SK-N-SH (cell line): ENCODE measurements around the gene NAPB. TPM values are rescaled to one million over a fixed set of nuclear protein-coding genes. Genes with fewer than 3 reads are reported as not detected.

Experiments
- CTCF ChIA-PET: fragments of 300-600, 350-600 bp; formaldehyde crosslinking; extraction: SDS; loops from one replicate; lab custom pipeline; 2021; lab: Yijun Ruan, JAX
- POLR2A ChIA-PET: fragments of 350-600 bp; sonication (Branson Sonifier 250); formaldehyde crosslinking; extraction: SDS; loops from one replicate; lab custom pipeline; 2020; ENCODE audit warnings: antibody characterized with exemption, inconsistent platforms; lab: Yijun Ruan, JAX
- DNase-seq: peaks from one replicate; pipeline ENCODE4 v3.0.0; 2012
- H2AFZ ChIP-seq: fragments of 200-600 bp; sonication (generic); 2 replicates; pipeline ENCODE4 v1.8.1; 2016; ENCODE audit warnings: antibody characterized with exemption, mild to moderate bottlenecking, low read depth
- H3F3A ChIP-seq: fragments of 200-600 bp; sonication (generic); replicated peaks from 2 replicates; pipeline ENCODE3; 2016; ENCODE audit warnings: antibody characterized with exemption, mild to moderate bottlenecking; ENCODE audit not compliant: insufficient read depth
- H3K27ac ChIP-seq, 2 experiments: fragments of 200-500 bp in 1 of 2; fragments of 200-600 bp in 1 of 2; sonication (Bioruptor generic) in 1 of 2; sonication (generic), shearing (Covaris generic) in 1 of 2; 2 replicates each; pipeline versions ENCODE4 v1.5.1 to v1.6.1; 2014 to 2016; ENCODE audit warnings: low read depth in 2 of 2, inconsistent platforms in 1 of 2, low read length in 1 of 2, mild to moderate bottlenecking in 1 of 2, mixed read lengths in 1 of 2
- H3K27me3 ChIP-seq: fragments of 200-600 bp; sonication (generic), shearing (Covaris generic); 2 replicates; pipeline ENCODE4 v1.6.1; 2016; ENCODE audit warnings: mixed run types; ENCODE audit not compliant: insufficient read depth
- H3K36me3 ChIP-seq, 2 experiments: fragments of 200-500 bp in 1 of 2; fragments of 200-600 bp in 1 of 2; sonication (Bioruptor generic) in 1 of 2; sonication (generic) in 1 of 2; replicated peaks in 1 of 2; 2 replicates each; pipeline versions ENCODE3 to v1.5.1; 2014 to 2016; ENCODE audit warnings: low read length in 1 of 2, mild to moderate bottlenecking in 1 of 2; ENCODE audit not compliant: insufficient read depth in 2 of 2, control insufficient read depth in 1 of 2
- H3K4me1 ChIP-seq, 2 experiments: fragments of 200-500 bp in 1 of 2; fragments of 200-600 bp in 1 of 2; sonication (Bioruptor generic) in 1 of 2; sonication (generic), shearing (Covaris generic) in 1 of 2; 2 replicates each; pipeline versions ENCODE4 v1.5.1 to v1.6.1; 2014 to 2016; ENCODE audit warnings: low read depth in 1 of 2, low read length in 1 of 2, mixed run types in 1 of 2; ENCODE audit not compliant: insufficient read depth in 2 of 2, control insufficient read depth in 1 of 2
- H3K4me2 ChIP-seq: fragments of 200-600 bp; sonication (generic), shearing (Covaris generic); 2 replicates; pipeline ENCODE4 v1.6.1; 2017; ENCODE audit warnings: mixed run types
- H3K4me3 ChIP-seq, 2 experiments: fragments of 200-500 bp in 1 of 2; fragments of 200-600 bp in 1 of 2; sonication (Bioruptor generic) in 1 of 2; sonication (generic), shearing (Covaris generic) in 1 of 2; 2 replicates each; pipeline versions ENCODE4 v1.5.1 to v1.8.1; 2014 to 2016; ENCODE audit warnings: low read depth in 2 of 2, inconsistent platforms in 1 of 2, low read length in 1 of 2, mild to moderate bottlenecking in 1 of 2, mixed read lengths in 1 of 2, moderate library complexity in 1 of 2
- H3K79me2 ChIP-seq: fragments of 200-600 bp; sonication (generic); 2 replicates; pipeline ENCODE4 v1.8.1; 2017; ENCODE audit warnings: mild to moderate bottlenecking; ENCODE audit not compliant: insufficient read depth
- H3K9ac ChIP-seq: fragments of 200-600 bp; sonication (generic); 2 replicates; pipeline ENCODE4 v1.6.1; 2017; ENCODE audit warnings: mixed run types
- H3K9me2 ChIP-seq: fragments of 200-600 bp; sonication (generic); 2 replicates; pipeline ENCODE4 v1.6.1; 2017; ENCODE audit warnings: mixed run types
- H3K9me3 ChIP-seq: fragments of 200-600 bp; sonication (generic); 2 replicates; pipeline ENCODE4 v1.6.1; 2017; ENCODE audit warnings: mixed run types, mild to moderate bottlenecking, moderate library complexity
- H4K20me1 ChIP-seq: fragments of 200-600 bp; sonication (generic); 2 replicates; pipeline ENCODE4 v1.6.1; 2017; ENCODE audit warnings: mild to moderate bottlenecking, mixed run types; ENCODE audit not compliant: insufficient read depth
- EP300 ChIP-seq, 2 experiments: IDR thresholded peaks; 2 replicates each; pipeline versions ENCODE4 v1.4.0 to v1.6.1; 2012; ENCODE audit warnings: borderline replicate concordance in 1 of 2, low read depth in 1 of 2, low read length in 1 of 2
- EZH2phosphoT487 ChIP-seq: fragments of 200-600 bp; sonication (generic); IDR thresholded peaks from 2 replicates; pipeline ENCODE4 v1.6.1; 2017; ENCODE audit warnings: low read depth, mixed run types, mild to moderate bottlenecking, antibody characterized with exemption, moderate library complexity, borderline replicate concordance
- FOSL2 ChIP-seq: IDR thresholded peaks from 2 replicates; pipeline ENCODE4 v1.4.0; 2012; ENCODE audit warnings: low read depth, mild to moderate bottlenecking, moderate library complexity, borderline replicate concordance
- FOXJ3 ChIP-seq: sonication (generic); formaldehyde crosslinking; IDR thresholded peaks from 2 replicates; pipeline ENCODE4 v1.5.1; 2020; ENCODE audit warnings: mild to moderate bottlenecking, missing genetic modification reagents
- FOXM1 ChIP-seq: IDR thresholded peaks from 2 replicates; pipeline ENCODE4 v1.4.0; 2012; ENCODE audit warnings: low read depth, mild to moderate bottlenecking
- JUND ChIP-seq: IDR thresholded peaks from 2 replicates; pipeline ENCODE4 v1.4.0; 2012
- MXI1 ChIP-seq: IDR thresholded peaks from 2 replicates; pipeline ENCODE4 v1.6.1; 2012; ENCODE audit warnings: mild to moderate bottlenecking, low read depth, low read length, improper control_type of control experiment
- NFIC ChIP-seq: IDR thresholded peaks from 2 replicates; pipeline ENCODE4 v1.4.0; 2012; ENCODE audit warnings: borderline replicate concordance
- NRF1 ChIP-seq: IDR thresholded peaks from 2 replicates; pipeline ENCODE4 v1.6.1; 2012; ENCODE audit warnings: low read depth, mild to moderate bottlenecking, low read length
- RAD21 ChIP-seq: IDR thresholded peaks from 2 replicates; pipeline ENCODE4 v1.6.1; 2012; ENCODE audit warnings: mild to moderate bottlenecking, low read length
- REST ChIP-seq: IDR thresholded peaks from 2 replicates; pipeline ENCODE4 v1.6.1; 2012; ENCODE audit warnings: mild to moderate bottlenecking, low read depth, low read length, moderate library complexity
- RFX5 ChIP-seq: IDR thresholded peaks from 2 replicates; pipeline ENCODE4 v1.6.1; 2012; ENCODE audit warnings: mild to moderate bottlenecking, improper control_type of control experiment, low read length
- TCF12 ChIP-seq: IDR thresholded peaks from 2 replicates; pipeline ENCODE4 v1.4.0; 2012
- USF1 ChIP-seq: IDR thresholded peaks from 2 replicates; pipeline ENCODE4 v1.4.0; 2012; ENCODE audit warnings: low read depth, borderline replicate concordance
- WGBS: methylation state at CpG from one replicate; pipeline ENCODE4 v1.1.6; 2017; ENCODE audit warnings: low lambda C conversion rate; 5-methylcytosine and 5-hydroxymethylcytosine counted together
- polyA plus RNA-seq, 3 experiments: library from polyadenylated mRNA; depleted of rRNA; stranded (reverse); fragments of >200 nt; gene quantifications; 2 replicates each; pipeline ENCODE4 v1.2.3, GENCODE V29; 2012
- TF ChIP-seq, protein P1 (sequence below): IDR thresholded peaks from 2 replicates; pipeline ENCODE4; 2012
- TF ChIP-seq, protein P2 (sequence below): IDR thresholded peaks from 2 replicates; pipeline ENCODE4 v1.4.0; 2012; ENCODE audit warnings: low read depth

NAPB gene
- polyA plus RNA-seq, 1 of the 3 experiments (the other 2 are of a cell fraction): 3.0 TPM

DNA sequence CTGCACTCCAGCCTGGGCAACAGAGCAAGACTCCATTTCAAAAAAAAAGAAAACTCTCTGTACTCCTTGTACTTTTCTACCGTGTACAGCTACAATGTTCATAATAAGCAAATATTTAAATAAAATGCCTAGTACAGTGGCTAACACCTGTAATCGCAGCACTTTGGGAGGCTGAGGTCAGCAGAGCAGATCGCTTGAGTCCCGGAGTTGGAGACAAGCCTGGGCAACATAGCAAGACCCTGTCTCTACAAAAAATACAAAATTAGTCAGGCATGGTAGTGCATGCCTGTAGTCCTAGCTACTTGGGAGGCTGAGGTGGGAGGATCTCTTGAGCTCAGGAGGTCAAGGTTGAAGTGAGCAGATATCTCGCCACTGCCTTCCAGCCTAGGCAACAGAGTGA is 5.7 kb downstream of the NAPB start:
- no peak for TF ChIP-seq TCF12
- TF ChIP-seq FOXJ3 (CRISPR knock-in tag): no peak
- no peak for TF ChIP-seq NFIC
- no peak for TF ChIP-seq RFX5
- no peak for TF ChIP-seq FOXM1
- TF ChIP-seq, protein P1, sequence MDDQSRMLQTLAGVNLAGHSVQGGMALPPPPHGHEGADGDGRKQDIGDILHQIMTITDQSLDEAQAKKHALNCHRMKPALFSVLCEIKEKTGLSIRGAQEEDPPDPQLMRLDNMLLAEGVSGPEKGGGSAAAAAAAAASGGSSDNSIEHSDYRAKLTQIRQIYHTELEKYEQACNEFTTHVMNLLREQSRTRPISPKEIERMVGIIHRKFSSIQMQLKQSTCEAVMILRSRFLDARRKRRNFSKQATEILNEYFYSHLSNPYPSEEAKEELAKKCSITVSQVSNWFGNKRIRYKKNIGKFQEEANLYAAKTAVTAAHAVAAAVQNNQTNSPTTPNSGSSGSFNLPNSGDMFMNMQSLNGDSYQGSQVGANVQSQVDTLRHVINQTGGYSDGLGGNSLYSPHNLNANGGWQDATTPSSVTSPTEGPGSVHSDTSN: no peak
- no peak for TF ChIP-seq MXI1
- no peak for TF ChIP-seq EP300 (IDR thresholded peaks at IDR 0.05; ENCODE audit: borderline replicate concordance in 1 of 2, low read depth in 1 of 2, low read length in 1 of 2)
- TF ChIP-seq, protein P2, sequence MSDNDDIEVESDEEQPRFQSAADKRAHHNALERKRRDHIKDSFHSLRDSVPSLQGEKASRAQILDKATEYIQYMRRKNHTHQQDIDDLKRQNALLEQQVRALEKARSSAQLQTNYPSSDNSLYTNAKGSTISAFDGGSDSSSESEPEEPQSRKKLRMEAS: no peak
- no peak for TF ChIP-seq EZH2phosphoT487
- TF ChIP-seq NRF1: no peak
- TF ChIP-seq REST: no peak
- TF ChIP-seq, all 33 proteins: peak for 0
- Histone ChIP-seq H3K4me3 (no peak overlapping the region), H3K4me2 (no peak overlapping the region), H3K4me1 (peaks cover 0 to 5% of the 10 kb centered on the region in 2 experiments; a peak in 2 of 4 replicates), H4K20me1 (peaks cover 15% of the 10 kb centered on the region), H3K9ac (no peak overlapping the region), H3K9me2 (no peaks in the 10 kb centered on the region), H3K79me2 (peaks cover 98% of the 10 kb centered on the region), H3K9me3 (no peaks in the 10 kb centered on the region), H3F3A (peaks cover 7% of the 10 kb centered on the region), H3K36me3 (peaks cover 0 to 4% of the 10 kb centered on the region in 2 experiments), H3K27me3 (no peaks in the 10 kb centered on the region), H3K27ac (no peak overlapping the region), H2AFZ (no peak overlapping the region)
- 89% methylated on average over 5 of the region's 5 CpGs for WGBS
- ChIA-PET POLR2A (no interaction called here), CTCF (interaction anchor here (0.6 to 1.2 kb wide), 2 partner anchors 26 to 1647 kb away, joined by 3 read pairs; no protein-coding TSS in a partner anchor)
- DNase-seq: no peak

- 91% methylated on average over 1 of the region's 1 CpG for WGBS
- Histone ChIP-seq H3K4me3 (no peak overlapping the region), H2AFZ (no peak overlapping the region), H3K9me3 (no peaks in the 10 kb centered on the region), H3F3A (peaks cover 2% of the 10 kb centered on the region), H3K27ac (no peak overlapping the region), H3K9me2 (no peaks in the 10 kb centered on the region), H3K9ac (no peak overlapping the region), H3K27me3 (no peaks in the 10 kb centered on the region), H3K4me1 (peaks cover 0 to 4% of the 10 kb centered on the region in 2 experiments; a peak in 3 of 4 replicates), H3K79me2 (peaks cover 98% of the 10 kb centered on the region), H4K20me1 (peaks cover 20% of the 10 kb centered on the region), H3K36me3 (peaks cover 0 to 4% of the 10 kb centered on the region in 2 experiments), H3K4me2 (no peak overlapping the region)
- POLR2A ChIA-PET: no interaction called here
- CTCF ChIA-PET: no interaction called here
- no peak for TF ChIP-seq RAD21
- no peak for TF ChIP-seq FOSL2
- no peak for TF ChIP-seq FOXJ3 (CRISPR knock-in tag)
- no peak for TF ChIP-seq EP300 (IDR thresholded peaks at IDR 0.05; ENCODE audit: borderline replicate concordance in 1 of 2, low read depth in 1 of 2, low read length in 1 of 2)
- TF ChIP-seq JUND: no peak
- no peak for TF ChIP-seq USF1
- TF ChIP-seq REST: no peak
- no peak for DNase-seq
These were observed 6.6 kb downstream of the NAPB start for GRCh38 chr20:23414526-23415188.
